Measurements from ENCODE around the gene OGFRL1.

The OGFRL1 gene

DNA sequence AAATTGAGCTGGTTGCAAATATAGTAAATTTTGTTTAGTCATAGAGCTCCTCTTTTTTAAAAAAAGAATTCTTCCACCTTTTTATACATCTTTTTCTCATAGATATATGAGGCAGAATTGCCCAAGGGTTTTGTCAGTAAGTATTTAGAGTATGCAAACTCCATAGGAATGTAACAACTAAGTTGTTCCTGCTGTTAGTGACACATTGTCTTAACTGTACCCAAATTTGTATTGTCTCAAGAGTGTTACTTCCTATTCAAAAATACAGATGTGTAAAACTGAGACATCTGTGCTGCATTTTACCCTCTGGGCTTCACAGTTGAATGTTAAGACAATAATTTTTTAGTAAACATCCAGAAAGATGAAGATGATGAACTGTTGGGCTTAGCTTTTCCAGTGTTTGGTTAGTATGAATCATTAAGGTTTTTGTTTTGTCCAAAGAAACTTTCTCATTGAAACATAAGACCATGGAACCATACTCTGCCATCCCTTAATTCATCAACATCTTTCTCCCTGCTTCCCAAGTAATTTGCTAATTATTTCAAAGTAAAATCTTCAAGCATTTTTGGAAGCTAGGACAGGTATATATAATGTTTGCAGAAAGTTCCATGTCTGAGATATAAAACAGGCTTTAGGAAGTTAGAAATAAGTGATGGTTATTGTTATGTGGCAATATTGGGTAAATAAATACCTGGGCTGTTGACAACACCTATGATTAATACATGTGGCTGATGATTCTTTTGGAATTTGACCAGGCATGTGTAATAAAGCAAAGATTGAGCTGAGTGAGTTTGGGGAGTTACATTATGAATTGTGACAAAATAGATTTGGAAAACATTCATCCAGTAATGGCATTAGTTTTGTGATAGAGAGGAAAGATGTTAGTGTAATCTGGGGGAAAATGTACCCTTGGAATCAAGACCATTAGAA lies 11.2 kb downstream of the OGFRL1 start:
- TF ChIP-seq CTCF (conservative IDR thresholded peaks at IDR 0.05), result no peak
- H3K27ac ChIP-seq, result no peak overlapping the region

- TF ChIP-seq CTCF (conservative IDR thresholded peaks at IDR 0.05), result no peak
- no peak overlapping the region for H3K27ac ChIP-seq
These were observed 12.1 kb downstream of the OGFRL1 start for GRCh38 chr6:71300561-71301168.

DNA sequence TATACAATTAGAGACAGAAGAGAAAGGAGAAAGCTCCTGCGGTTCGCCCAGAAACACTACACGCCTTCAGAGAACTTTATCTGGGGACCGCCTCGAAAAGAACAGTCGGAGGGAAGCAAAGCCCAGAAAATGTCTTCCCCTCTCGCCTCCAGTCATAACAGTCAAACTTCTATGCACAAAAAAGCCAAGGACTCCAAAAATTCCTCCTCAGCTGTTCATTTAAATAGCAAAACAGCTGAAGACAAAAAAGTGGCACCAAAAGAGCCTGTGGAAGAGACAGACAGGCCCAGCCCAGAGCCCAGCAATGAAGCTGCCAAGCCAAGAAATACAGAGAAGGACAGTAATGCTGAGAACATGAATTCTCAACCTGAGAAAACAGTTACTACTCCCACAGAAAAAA lies 12.9 kb downstream of the OGFRL1 start:
- no peak for TF ChIP-seq CTCF (conservative IDR thresholded peaks at IDR 0.05)
- H3K27ac ChIP-seq, result no peak overlapping the region

DNA sequence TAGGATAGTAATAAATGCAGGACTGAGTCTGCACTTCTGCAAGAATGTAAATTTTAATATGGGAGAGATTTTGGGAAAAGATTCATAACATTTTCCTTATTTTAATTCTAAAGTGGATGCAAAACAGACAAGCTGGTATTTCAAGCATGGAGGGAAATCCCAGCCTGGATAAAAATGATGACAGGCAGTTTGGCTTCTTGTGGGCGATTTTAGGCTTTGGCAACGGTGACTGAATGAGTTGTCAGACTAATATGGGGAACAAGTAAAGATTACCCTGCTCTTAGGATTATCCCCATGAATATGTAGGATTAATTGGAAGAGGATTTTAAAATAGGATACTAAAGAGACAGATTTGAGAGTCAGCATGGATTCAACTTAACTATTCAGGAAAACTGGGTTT lies 21.0 kb downstream of the OGFRL1 start:
- no peak for TF ChIP-seq CTCF (conservative IDR thresholded peaks at IDR 0.05)
- no peak overlapping the region for H3K27ac ChIP-seq

DNA sequence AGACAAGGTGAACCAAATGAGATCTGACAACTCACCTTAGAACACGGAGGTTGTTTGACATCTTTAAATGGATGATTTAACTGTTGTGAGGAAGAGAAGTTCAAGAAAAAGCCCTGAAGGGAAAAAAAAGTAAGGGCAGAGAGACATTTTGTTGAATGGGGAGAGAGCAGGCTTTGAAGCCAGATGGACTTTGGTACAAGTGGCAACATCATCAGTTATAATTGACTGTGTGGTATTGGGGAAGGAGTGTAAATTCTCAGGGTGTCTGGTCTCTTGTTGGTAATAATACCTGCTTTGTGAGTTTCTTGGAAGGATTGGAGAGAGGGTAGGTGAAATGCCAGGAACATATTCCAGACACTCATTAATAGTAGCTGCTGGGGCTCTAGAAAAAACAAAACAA lies 21.6 kb downstream of the OGFRL1 start:
- no peak overlapping the region for H3K27ac ChIP-seq
- TF ChIP-seq CTCF (conservative IDR thresholded peaks at IDR 0.05), result no peak

GRCh38 chr6:71312089-71312488 lies 23.5 kb downstream of the OGFRL1 start:
- no peak for TF ChIP-seq CTCF (conservative IDR thresholded peaks at IDR 0.05)
- no peak overlapping the region; the same call in 1 of the 2 replicates for H3K27ac ChIP-seq

DNA sequence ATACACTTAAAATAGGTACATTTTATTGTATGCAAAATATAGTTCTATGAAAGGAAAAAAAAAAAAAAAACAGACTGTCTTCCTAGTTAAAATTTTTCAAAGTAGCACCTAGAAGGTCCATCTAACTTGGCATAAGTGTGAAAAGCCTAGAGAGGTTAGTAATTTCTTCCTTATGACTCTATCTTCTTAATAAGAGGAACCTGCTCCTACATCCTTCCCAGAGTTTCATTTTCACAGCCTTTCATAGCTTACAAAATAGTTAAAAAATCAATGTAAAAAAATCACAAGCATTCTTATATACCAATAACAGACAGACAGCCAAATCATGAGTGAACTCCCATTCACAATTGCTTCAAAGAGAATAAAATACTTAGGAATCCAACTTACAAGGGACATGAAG lies 28.8 kb downstream of the OGFRL1 start:
- no peak for TF ChIP-seq CTCF (conservative IDR thresholded peaks at IDR 0.05)
- no peak overlapping the region for H3K27ac ChIP-seq

All from VCaP (cell line).